ENCODE results near the gene ZNF300. TPM values are rescaled to one million over a fixed set of nuclear protein-coding genes. Genes with fewer than 3 reads are reported as not detected.

ZNF300 gene
- total RNA-seq, 1 donor from 2014 or later, result 2.7 TPM

Other genes with a start within 250 kb of the ZNF300 start
- gene MYOZ3, start 243.7 kb downstream of the ZNF300 start, total RNA-seq, result not detected
- gene RBM22, start 203.9 kb downstream of the ZNF300 start, total RNA-seq, result 30.2 TPM
- gene DCTN4, start 146.0 kb downstream of the ZNF300 start, total RNA-seq, result 51.3 TPM
- gene SMIM3, start 126.2 kb downstream of the ZNF300 start, total RNA-seq, result 46.7 TPM
- 0.98 TPM for gene IRGM, start 58.5 kb downstream of the ZNF300 start, total RNA-seq
- 3,069 TPM for gene GPX3, start 115.6 kb upstream of the ZNF300 start, total RNA-seq
- 92.6 TPM for gene TNIP1, start 176.1 kb upstream of the ZNF300 start, total RNA-seq